CD4-positive, alpha-beta T cell treated with Interleukin-1 beta for 1 hour (primary cell): ENCODE measurements around the gene KLHDC8A.
"Not testable (repeated sequence)": the region's sequence is repeated elsewhere in the genome, so short reads cannot be mapped to it uniquely, and the experiment has no call there.

Experiments used
- DNase-seq, 2 donors: peaks; one replicate each; pipeline ENCODE4 v3.0.0-alpha.2; 2020 to 2022

The KLHDC8A gene

DNA sequence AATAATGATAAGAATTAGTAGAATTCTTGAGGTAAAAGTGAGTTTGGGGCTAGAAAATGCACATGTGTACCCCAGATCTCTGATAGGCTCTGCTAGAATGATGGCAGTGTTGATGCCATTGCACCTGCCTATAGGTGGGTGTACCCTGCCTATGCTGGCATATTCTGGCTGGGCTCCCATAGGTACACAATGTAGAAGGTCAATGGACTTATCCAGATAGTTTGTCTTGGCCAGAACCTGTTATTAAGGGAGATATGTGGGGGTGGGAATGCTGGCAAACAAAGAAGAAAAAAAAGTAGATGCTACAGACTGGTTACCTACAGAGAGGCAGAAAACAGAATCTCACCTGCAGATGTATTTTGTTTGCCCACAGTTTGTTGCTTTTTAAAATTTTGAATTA lies 14.1 kb upstream of the KLHDC8A start:
- no peak for DNase-seq

DNA sequence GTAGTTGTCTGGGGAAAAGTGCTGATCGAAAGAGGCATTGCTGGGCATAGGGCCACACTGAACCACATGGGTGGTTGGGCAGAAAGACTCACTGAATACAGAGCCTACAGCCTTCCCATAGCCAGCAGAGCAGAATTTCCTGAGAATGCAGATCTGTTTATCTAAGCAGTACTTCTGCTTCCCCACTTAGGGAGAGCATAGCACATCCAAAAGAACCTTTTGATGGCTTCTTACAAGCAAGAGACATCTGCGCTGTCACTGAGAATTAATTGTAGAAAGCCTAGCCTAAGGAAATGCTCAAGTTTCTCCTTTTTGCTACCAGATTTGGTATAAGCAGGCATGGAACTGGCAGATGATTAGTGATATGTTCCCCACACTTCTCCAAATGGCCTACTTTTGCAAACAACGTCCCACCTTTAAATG lies 13.0 kb upstream of the KLHDC8A start:
- DNase-seq = no peak

DNA sequence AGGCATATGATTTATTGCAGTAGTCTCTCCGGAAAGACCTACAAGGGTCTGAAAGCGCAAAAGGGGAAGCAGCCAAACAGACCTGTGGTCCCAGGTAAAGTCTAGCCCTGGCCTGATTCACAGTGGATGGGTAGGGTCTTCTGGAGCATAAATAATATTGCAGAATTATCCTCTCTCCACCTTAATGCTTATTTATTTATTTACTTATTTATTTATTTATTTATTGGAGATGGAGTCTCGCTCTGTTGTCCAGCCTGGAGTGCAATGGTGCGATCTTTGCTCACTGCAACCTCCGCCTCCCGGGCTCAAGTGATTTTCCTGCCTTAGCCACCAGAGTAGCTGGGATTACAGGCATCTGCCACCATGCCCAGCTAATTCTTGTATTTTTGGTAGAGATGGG lies 11.8 kb upstream of the KLHDC8A start:
- DNase-seq = no peak

DNA sequence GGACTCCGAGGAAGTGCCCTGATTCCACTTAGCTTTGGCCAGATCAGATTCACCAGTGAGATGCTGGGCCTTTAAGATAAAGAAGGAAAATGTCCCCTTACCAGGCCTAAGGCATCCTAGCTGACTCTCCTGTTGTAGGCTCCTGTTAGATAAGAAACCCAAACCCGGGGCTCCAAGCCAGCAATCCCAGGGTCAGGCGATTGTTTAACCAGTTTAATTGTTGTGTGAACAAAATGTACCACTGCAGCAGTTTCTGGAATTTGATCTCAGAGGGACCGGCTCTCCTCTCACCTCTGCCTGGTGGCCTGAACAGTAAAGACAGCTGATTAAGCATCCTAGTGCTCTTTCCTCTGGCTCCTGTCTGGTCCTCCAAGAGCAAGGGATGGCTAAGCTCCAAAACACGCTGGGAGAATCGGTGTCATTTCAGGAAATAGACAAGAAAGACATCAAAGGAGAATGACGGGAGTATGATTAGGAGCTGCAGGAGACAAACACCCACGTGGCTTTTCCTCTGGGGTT lies 9.3 kb upstream of the KLHDC8A start:
- no peak for DNase-seq

DNA sequence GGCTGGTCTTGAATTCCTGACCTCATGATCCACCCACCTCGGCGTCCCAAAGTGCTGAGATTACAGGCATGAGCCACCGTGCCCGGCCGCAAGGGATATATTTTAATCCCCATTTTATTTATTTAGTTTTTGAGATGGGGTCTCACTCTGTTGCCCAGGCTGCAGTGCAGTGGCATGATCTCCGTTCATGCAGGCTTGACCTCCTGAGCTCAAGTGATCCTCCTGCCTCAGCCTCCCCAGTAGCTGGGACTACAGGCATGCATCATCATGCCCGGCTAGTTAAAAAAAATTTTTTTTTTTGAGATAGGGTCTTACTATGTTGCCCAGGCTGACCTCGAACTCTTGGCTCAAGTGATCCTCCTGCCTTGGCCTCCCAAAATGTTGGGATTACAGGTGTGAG lies 8.4 kb upstream of the KLHDC8A start:
- DNase-seq = not testable (repeated sequence)

DNA sequence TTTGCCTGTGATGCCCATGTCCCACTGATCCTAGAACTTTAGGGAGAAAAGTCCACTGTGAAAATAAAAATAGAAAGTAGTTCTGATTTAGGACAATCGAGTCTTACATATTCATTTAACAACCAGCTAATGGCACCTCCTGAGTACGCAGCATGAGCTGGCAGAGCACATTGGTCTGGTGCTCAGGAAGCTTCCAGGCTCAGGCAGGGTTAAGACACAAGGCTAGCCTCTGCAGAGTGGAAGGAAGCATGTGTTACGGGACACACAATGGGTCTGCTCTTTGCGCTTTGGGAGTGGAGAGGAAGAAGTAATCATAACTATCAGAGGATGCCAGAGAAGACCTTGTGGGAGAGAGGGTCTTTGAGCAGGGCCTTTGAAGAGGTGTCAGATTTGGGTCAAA lies 4.2 kb upstream of the KLHDC8A start:
- DNase-seq = no peak

DNA sequence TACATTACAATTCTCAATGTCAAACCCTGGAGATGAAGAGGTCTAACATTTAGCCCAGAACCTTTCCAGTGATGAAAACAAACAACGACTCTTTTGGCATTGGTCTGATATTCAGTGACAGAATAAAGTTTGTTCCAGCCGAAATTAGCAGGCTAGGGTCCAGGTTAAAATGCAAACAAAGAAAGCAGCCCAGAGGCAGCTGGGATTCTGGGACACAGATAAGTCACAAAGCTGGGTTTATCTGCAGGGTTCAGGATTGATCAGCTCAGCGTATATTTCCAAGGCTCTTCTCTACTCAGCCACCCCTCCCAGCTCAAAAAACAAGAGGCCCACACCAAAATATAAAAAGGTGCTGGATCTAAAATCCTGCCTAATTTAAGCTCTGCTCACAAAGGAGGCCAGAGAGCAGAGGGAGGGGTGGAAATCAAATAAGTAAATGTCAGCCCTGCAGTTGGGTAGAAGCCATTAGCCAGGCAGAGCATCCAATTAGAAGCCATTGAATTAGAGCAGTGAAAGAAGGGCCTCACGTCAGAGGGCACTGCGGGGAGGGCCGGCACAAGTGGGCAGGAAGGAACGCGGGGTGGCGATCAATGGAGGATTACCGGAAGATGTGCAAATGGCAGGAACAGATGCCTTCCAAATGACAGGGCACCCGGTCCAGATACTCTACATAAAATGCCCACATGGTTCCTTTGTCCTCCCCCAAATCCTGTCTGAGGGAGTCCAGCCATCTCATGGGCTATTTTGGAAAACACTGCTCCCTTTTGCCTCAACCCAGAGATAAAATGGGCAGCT lies 3.2 kb upstream of the KLHDC8A start:
- no peak for DNase-seq

DNA sequence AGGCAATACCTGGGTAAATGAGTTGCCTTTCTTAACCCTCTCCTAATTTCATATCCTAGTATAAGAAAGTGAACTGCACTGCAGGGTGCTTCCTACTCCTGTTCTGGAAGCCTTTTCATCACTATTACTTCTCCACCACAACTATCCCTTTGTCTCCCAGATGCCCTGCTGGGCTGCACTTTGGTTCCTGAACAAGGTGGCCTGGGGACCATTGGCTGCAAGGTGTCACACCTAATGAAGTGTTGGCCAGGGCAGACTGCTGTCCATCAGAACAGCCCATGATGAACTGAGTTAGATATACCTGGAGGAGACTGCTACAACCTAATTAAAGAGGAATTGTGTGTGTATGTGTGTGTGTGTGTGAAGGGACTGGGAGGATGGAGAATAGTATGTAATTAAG lies 1.9 kb upstream of the KLHDC8A start:
- no peak for DNase-seq

DNA sequence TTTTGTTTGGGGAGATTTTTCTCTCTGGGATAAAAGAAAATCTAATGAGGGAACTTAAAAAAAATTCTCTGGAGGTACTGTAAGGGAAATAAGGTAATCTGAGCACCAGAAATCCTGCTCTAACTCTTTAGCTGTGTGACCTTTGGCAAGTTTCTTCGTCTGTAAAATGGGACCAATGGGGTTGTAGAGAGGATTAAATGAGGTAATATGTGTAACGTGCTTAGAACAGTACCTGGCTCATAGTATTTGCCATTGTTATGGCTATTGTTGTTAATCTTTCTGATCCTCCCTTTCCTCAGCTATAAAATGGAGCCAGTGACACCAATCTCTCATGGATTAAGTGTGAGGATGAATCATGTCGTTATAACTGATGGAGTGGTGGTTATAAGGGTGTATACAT lies 845 bp upstream of the KLHDC8A start:
- no peak for DNase-seq

DNA sequence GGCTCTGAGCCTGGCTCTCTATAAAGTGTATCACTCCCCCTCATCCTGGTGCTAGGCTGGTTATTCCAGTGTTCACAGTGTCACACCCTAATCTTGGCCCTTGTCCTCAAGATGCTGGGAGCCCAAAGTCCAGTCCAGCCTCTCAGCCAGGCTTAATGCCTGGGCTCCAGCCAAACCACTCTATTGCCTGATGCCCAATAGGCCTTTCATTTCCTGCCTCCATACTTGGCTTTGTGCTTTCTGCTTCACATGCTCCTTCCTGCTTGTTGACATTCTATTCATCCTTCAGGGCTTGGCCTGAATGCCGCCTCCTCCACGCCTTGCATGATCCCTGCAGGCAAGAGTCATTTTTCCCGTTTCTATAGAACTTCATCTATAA lies 1.7 kb downstream of the KLHDC8A start:
- DNase-seq = no peak

DNA sequence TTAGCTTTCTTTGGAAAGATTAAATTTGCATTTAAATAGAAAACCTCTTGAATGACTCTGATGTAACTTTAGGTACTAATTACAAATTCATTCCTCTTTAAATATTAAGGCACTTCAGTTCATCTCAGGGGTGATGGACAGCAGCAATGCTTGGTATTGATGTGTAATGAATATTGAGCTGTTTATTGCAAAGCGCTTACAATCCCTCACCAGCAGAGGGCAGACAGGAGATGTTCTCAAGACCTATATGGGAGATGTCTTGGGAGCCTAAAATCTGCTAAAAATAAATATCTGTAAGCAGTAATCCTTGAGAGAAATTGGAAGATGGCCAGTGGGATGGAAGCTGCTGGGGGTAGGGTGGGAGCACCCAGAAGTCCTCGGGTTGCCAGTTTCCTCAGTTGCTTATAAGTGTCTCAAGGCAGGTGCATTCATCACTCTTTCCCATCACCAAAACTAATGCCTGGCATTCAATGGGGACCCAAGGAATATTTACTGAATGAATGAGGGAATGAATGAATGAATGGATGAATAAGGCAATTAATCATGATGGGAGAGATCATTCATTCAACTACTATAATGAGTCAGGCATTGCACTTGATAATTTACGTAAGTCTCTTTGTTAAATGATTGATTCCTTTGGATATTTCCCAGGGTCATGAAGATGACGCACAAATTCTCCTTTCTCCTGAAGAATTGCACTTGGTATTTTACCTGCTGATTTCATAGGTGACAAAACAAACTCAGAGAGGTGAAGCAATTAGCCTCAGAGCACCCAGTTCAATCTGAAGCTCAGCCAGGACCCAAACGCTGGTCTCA lies 2.3 kb downstream of the KLHDC8A start:
- DNase-seq = peak; percentile 53 to 66

DNA sequence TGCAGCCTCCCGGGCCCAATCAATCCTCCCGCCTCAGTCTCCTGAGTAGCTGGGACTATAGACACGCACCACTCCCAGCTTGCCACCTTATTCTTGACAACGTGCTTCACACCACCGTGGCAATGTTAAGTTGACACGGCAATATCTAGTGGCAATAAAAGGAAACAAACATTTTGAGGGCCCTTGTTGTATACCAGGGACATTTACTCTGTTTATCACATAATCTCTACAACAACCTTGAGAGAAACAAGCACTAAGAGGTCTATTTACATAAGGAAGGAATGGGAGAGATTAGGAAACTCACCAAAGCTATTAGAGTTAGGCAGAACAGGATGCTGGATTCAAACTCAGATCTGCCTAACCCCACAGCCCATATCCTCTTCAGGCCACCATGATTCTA lies 3.1 kb downstream of the KLHDC8A start:
- DNase-seq = no peak

DNA sequence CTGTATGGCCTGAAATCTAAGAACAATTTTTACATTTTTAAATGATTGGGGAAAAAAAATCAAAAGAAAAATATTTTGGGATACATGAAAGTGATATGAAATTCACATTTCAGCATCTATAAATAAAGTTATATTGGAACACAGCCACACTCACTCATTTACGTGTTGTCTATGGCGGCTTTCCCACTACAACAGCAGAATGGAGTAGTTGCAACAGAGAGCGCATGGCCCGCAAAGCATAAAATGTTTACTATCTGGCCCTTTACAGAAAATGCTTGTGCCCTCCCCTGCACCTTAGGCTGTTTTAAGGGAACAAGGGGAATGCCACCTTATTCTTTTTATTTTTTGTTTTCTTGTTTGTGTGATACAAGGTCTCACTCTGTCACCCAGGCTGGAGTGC lies 3.5 kb downstream of the KLHDC8A start:
- no peak for DNase-seq

DNA sequence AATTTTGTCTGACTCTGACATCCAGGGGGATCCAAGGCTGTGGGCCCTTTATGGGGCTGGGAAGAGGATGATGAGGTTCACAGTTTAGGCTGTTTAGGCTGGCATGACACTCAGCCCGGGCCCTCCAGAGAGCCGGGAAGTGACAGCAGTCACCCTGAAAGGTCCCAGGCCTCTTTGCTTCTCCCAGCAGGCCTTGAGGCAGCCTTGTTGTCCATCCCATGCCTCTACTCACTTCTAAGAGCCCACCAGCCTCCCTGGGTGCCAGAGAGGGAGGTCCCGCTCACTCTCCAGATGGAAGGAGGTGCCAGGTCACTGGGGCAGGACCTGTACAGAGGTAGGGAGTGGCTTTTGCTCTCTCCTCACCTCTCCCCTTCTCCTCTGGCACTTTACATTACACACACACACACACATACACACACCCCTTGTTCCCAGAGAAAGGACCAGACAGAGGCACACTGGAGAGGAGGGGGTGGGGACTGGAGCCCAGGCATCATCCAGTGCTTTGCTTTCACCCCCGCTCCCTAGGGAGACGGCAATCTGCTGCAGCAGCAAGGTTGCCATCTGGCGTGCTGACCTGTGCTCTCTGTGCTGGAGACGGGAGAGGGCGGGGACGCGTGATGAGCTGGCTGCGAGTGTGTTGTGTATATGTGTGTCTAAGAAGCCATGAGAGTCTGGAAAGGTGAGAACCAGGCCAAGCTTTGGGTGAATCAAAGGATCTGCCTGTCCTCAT lies 4.6 kb downstream of the KLHDC8A start:
- DNase-seq = no peak

DNA sequence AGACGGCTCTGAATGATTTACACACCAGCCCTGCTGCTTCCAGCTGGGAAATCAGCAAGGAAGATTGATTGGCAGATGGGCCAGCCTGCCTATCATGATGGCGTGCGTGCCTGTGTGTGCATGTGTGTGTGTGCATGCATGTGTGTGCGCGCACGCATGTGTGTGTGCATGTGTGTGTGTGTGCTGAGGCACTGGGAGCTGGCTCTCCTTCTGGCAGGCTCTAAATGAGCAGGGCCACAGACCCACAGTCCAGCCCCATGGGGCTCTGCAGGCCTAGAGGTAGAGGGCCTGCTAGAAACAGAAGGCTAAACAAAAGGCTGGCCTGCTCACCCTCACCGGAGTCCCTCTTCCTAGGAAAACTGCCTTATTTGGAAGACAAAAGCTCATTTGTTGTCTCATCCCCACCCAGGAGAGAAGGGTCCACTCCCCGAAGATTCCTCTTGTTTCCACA lies 6.0 kb downstream of the KLHDC8A start:
- DNase-seq = no peak

DNA sequence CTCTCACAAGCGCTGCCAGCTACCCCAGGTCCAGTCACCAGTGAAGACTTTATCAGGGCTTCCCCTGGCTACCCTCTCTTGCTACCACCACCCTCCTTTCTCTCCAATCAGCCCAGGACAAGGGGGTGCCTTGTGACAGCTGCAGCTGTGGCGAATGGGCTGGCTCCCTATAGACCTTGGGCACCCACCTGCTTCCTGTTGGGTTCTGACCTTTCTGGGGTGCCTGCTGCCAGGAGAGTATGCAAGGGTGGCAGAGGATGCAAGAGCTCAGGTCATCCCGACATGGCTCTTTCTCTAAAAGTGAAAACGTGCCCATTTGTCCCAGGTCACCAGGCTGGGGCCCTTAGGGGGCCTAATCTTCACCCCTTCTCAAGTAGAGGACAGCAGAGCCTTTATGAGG lies 6.6 kb downstream of the KLHDC8A start:
- no peak for DNase-seq

DNA sequence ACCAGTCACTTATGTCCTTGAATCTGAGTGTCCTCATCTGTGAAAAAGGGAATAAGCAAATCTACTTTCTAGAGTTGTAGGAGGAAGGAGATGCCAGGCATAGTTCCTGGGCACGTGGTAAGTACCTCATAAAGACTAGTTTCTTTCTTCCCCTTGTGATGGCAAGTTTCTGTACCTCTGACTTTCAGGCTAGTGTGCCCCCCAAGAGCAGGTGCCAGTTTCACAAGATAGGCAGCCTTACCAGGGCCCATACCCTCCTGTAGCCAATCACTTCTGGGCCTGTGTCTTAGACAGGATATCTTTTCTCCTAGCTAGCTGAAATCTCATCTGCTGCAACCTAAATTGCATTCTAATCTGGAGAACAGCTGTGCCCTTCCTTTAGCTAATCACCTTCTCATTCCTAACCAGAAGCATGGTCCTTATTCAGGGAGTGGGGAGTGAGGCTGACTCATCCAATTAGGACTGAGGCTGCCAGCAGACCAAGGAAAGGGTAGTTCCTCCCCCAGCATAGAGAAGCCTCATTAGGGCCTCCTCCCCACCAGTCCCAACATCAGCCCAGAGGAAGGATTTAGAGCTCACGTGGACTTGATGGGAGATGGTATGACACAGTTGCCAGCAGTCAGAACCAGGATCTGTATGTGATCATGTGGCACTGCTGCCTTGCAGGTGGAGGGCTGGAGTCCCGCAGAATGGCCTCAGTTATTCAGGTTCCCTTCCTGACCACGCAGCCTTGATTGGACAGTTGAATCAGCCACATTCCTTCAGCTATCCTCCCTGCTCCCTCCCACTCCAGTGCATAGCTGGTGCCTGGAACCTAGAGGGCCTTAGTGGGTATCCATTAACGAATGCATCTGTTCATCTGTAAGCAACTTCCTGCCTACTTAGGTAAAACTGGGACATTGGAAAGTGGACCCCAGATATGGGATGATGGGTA lies 7.9 kb downstream of the KLHDC8A start:
- no peak for DNase-seq

DNA sequence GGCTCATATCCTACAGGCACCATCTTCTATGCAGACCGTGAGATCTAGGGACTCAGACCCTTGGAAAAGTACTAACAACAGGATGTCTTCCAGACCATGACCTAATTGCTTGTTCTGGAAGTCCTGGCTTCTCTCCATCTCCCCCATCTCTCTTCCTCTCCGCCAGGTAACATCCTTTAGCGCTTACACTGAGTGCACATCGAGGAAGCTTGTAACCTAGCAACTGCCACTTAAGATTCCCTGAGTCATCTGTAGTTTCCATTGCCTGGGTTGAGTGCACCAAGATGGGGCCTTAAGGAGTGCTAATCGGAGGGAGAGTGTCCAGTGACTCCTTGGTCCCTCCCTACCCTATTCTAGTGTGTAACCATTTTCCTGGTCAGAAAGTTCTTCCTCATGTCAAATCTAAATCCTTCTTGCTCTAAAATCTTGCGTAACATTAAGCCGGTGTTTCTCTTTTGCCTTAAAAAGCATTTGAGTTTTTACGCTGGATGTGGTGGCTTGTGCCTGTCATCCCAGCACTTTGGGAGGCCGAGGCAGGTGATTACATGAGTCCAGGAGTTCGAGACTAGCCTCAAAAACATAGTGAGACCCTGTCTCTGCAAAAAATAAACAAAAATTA lies 9.7 kb downstream of the KLHDC8A start:
- DNase-seq = no peak

DNA sequence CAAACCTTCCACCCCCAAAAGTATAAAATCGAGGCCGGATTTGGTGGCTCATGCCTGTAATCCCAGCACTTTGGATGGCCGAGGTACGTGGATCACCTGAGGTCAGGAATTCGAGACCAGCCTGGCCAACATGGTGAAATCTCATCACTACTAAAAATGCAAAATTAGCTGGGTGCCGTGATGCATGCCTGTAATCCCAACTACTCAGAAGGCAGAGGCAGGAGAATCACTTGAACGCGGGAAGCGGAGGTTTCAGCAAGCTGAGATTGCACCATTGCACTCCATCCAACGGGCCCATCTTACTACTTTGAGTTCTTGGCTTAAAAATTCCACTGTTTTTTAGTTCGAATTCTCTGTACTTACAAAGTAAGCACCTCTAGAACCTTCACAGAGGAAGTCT lies 11.0 kb downstream of the KLHDC8A start:
- no peak for DNase-seq

DNA sequence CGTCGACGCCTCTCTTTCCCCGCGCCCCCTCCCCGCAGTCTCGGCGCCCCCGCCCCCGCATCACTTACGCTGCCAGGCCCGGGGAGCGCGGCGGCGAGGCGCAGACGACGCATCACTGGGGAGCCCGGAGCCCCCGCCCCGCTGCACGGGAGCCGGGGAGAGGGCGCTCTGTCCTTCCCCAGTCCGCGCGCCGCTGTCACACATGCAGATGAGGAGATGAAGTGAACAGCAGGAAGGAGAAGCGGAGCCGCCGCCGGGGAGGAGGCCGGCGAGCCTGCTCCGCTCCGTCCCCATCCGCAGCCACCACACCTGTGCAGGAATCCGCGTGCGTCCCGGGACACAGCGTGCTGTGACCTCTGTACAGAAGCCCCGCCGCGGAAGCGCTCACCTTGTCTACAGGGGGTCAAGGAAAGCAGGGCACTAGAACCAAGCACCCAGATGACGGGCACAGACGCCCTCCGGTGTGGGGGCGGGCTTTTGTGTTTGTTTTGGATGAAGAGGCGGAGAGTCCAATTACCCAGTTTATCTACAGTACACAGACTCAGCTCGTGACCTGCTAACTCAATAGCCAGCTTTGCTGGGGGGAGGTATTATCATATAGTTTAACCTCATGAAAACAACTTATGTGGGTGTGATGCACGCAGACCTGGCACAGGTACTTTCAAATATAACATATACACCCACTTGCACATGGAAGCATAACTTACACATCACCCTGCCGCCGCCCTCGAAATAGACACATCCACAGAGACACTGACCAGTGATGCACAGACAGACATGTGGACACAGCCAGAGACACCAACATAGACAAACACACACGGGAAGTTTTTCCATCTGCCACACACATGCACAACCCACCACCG lies 12.4 kb downstream of the KLHDC8A start:
- DNase-seq = peak; percentile 36 to 44
